Choroid plexus epithelial cell (primary cell): ENCODE data around the gene TBC1D21.

Source experiments
- DNase-seq: peaks from one replicate; pipeline ENCODE4 v3.0.0-alpha.2; 2010; ENCODE audit warnings: low read depth
- H3K4me3 ChIP-seq: 2 replicates; pipeline ENCODE4 v1.5.1; 2011; ENCODE audit warnings: low read depth, mild to moderate bottlenecking, control low read depth, low read length, moderate library complexity
- TF ChIP-seq, protein P1 (sequence below): conservative IDR thresholded peaks from 2 replicates; pipeline ENCODE4 v1.5.1; 2011; ENCODE audit warnings: low read depth, mild to moderate bottlenecking, control low read depth, inconsistent platforms, low read length, moderate library complexity

Gene TBC1D21

GRCh38 chr15:73925848-73926218, 52.5 kb downstream of the TBC1D21 start:
- TF ChIP-seq, protein P1, sequence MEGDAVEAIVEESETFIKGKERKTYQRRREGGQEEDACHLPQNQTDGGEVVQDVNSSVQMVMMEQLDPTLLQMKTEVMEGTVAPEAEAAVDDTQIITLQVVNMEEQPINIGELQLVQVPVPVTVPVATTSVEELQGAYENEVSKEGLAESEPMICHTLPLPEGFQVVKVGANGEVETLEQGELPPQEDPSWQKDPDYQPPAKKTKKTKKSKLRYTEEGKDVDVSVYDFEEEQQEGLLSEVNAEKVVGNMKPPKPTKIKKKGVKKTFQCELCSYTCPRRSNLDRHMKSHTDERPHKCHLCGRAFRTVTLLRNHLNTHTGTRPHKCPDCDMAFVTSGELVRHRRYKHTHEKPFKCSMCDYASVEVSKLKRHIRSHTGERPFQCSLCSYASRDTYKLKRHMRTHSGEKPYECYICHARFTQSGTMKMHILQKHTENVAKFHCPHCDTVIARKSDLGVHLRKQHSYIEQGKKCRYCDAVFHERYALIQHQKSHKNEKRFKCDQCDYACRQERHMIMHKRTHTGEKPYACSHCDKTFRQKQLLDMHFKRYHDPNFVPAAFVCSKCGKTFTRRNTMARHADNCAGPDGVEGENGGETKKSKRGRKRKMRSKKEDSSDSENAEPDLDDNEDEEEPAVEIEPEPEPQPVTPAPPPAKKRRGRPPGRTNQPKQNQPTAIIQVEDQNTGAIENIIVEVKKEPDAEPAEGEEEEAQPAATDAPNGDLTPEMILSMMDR, result no peak
- DNase-seq, result no peak
- H3K4me3 ChIP-seq, result peak overlapping the region; percentile 78

- peak; percentile 91 for DNase-seq
- TF ChIP-seq, protein P1, result no peak
- H3K4me3 ChIP-seq, result peak within 1 kb of the TSS; percentile 78
These were observed 53.0 kb downstream of the TBC1D21 start, which contains the start of gene LOXL1 for GRCh38 chr15:73926219-73927002. LOXL1 (plus strand) TSS chr15:73926462; CDS start chr15:73926784, 322 bp downstream.

GRCh38 chr15:73927003-73927475, 53.7 kb downstream of the TBC1D21 start:
- H3K4me3 ChIP-seq, result peak overlapping the region; percentile 78
- DNase-seq, result no peak
- TF ChIP-seq, protein P1, result no peak

GRCh38 chr15:73927476-73928240, 54.3 kb downstream of the TBC1D21 start:
- TF ChIP-seq, protein P1, result peak; percentile 66
- peak overlapping the region; percentile 78 for H3K4me3 ChIP-seq
- DNase-seq, result peak; percentile 59

GRCh38 chr15:73928241-73928579, 54.8 kb downstream of the TBC1D21 start:
- TF ChIP-seq, protein P1, result no peak
- no peak for DNase-seq
- peak overlapping the region; percentile 78 for H3K4me3 ChIP-seq

- no peak for DNase-seq
- TF ChIP-seq, protein P1, result no peak
- peak overlapping the region; percentile 78 for H3K4me3 ChIP-seq
These were observed 55.7 kb downstream of the TBC1D21 start for GRCh38 chr15:73928971-73929627.
